K562 (cell line): Measurements from ENCODE around the gene GANAB. TPM values are rescaled to one million over a fixed set of nuclear protein-coding genes. Genes with fewer than 3 reads are reported as not detected.

Experiments
- AFF1 ChIP-seq, 2 experiments: fragments of 450-650 bp; IDR thresholded peaks; 2 replicates each; pipeline ENCODE4 v1.6.1; 2018; ENCODE audit warnings: mild to moderate bottlenecking in 2 of 2, low read depth in 1 of 2; ENCODE audit not compliant: partially characterized antibody in 2 of 2
- AFF4 ChIP-seq: sonication (generic); formaldehyde crosslinking; IDR thresholded peaks from 2 replicates; pipeline ENCODE4 v1.8.0; 2023; ENCODE audit warnings: mild to moderate bottlenecking, missing genetic modification reagents
- CEBPG ChIP-seq, 3 experiments: fragments of 200-800 bp in 1 of 3; sonication (Bioruptor generic) in 1 of 3; sonication (generic) in 1 of 3; formaldehyde crosslinking in 1 of 3; IDR thresholded peaks in 2 of 3; conservative IDR thresholded peaks in 1 of 3; 2 replicates each; pipeline versions ENCODE4 v1.6.1 to v1.8.0; 2016 to 2022; ENCODE audit warnings: missing compliant biosample characterization in 2 of 3, missing genetic modification characterization in 2 of 3, mild to moderate bottlenecking in 1 of 3, missing genetic modification reagents in 1 of 3
- CGGBP1 ChIP-seq: fragments of 250-450 bp; sonication (Bioruptor Pico); IDR thresholded peaks from 2 replicates; pipeline ENCODE4 v1.9.0; 2021; ENCODE audit warnings: mild to moderate bottlenecking
- JUND ChIP-seq, 2 experiments: IDR thresholded peaks; 2 replicates in 1 of 2; 3 replicates in 1 of 2; pipeline ENCODE4 v1.6.1; 2011; ENCODE audit warnings: borderline replicate concordance in 2 of 2, low read depth in 2 of 2, low read length in 2 of 2, improper control_type of control experiment in 1 of 2, missing biosample characterization in 1 of 2, missing genetic modification characterization in 1 of 2, missing genetic modification reagents in 1 of 2
- KLF6 ChIP-seq: fragments of 250-450 bp; sonication (Bioruptor Pico); IDR thresholded peaks from 2 replicates; pipeline ENCODE4 v1.4.0; 2020; ENCODE audit warnings: mild to moderate bottlenecking, moderate library complexity, borderline replicate concordance
- MAFG ChIP-seq: fragments of 450-650 bp; conservative IDR thresholded peaks from 2 replicates; pipeline ENCODE4 v1.6.1; 2016; ENCODE audit warnings: missing genetic modification characterization, missing compliant biosample characterization
- NCOA6 ChIP-seq: fragments of 450-650 bp; IDR thresholded peaks from 2 replicates; pipeline ENCODE4 v1.6.1; 2017; ENCODE audit warnings: mild to moderate bottlenecking
- NFE2 ChIP-seq: IDR thresholded peaks from 2 replicates; pipeline ENCODE4 v1.6.1; 2014; ENCODE audit warnings: antibody characterized with exemption, low read depth
- POLR2AphosphoS5 ChIP-seq: IDR thresholded peaks from 2 replicates; pipeline ENCODE4 v1.6.1; 2011; ENCODE audit warnings: mild to moderate bottlenecking, low read depth, low read length, moderate library complexity; ENCODE audit not compliant: control insufficient read depth, insufficient read depth
- SP1 ChIP-seq: sonication (generic); formaldehyde crosslinking; IDR thresholded peaks from 2 replicates; pipeline ENCODE4 v1.8.1; 2022; ENCODE audit warnings: mild to moderate bottlenecking, missing genetic modification reagents
- SRSF1 ChIP-seq: fragments of 200-400 bp; formaldehyde crosslinking; IDR thresholded peaks from 2 replicates; pipeline ENCODE4 v1.6.1; 2017; ENCODE audit warnings: mild to moderate bottlenecking, low read depth, low read length, moderate library complexity
- TFAP4 ChIP-seq: sonication (generic); formaldehyde crosslinking; IDR thresholded peaks from 2 replicates; pipeline ENCODE4 v1.8.0; 2022; ENCODE audit warnings: missing genetic modification reagents, mild to moderate bottlenecking, moderate library complexity, borderline replicate concordance
- U2AF1 ChIP-seq: fragments of 200-400 bp; formaldehyde crosslinking; optimal IDR thresholded peaks from 2 replicates; pipeline ENCODE3; 2017; ENCODE audit warnings: mild to moderate bottlenecking, low read depth, low read length, moderate library complexity
- ZBTB9 ChIP-seq: fragments of 450-650 bp; formaldehyde crosslinking; IDR thresholded peaks from 2 replicates; pipeline ENCODE4 v1.4.0; 2020; ENCODE audit warnings: mild to moderate bottlenecking, moderate library complexity
- ZNF436 ChIP-seq: fragments of 250-450, 450-650 bp; sonication (Bioruptor Pico); formaldehyde crosslinking; IDR thresholded peaks from 2 replicates; pipeline ENCODE4 v1.7.0; 2020; ENCODE audit warnings: mild to moderate bottlenecking
- polyA plus RNA-seq, 8 experiments: library from polyadenylated mRNA; depleted of rRNA in 4 of 8; stranded (reverse) in 5 of 8; unstranded in 3 of 8; fragments of >200 nt; fragmentation: Nextera tagmentation in 2 of 8; fragmentation: Illumina TruSeq in 1 of 8; extraction: Ambion mirVana in 2 of 8; extraction: Trizol in 1 of 8; gene quantifications; 2 replicates each; pipeline versions ENCODE4 v1.2.1 to v1.2.3, GENCODE V29; 2011 to 2014; ENCODE audit warnings: inconsistent platforms in 1 of 8, missing spikeins in 1 of 8
- total RNA-seq, 7 experiments: library from RNA; depleted of rRNA in 6 of 7; stranded (reverse); fragments of >200 nt in 6 of 7; fragmentation: Illumina TruSeq in 2 of 7; extraction: Trizol in 2 of 7; gene quantifications; 2 replicates each; pipeline versions ENCODE4 v1.2.1 to v1.2.3, GENCODE V29; 2011 to 2021; ENCODE audit warnings: low replicate concordance in 1 of 7

GANAB gene
- total and polyA plus RNA-seq, 9 of the 15 experiments (the other 6 are each of a cell fraction or from before 2014, with no cell fraction given) = 6.5 to 284 (median 161) TPM

GRCh38 chr11:62614275-62614674, 32.1 kb downstream of the GANAB start (continued):
- no peak for TF ChIP-seq AFF1 (IDR thresholded peaks at IDR 0.05; ENCODE audit: low read depth in 1 of 2, partially characterized antibody in 2 of 2)
- TF ChIP-seq ZNF436 (CRISPR knock-in tag) = no peak
- TF ChIP-seq CGGBP1 = no peak
- TF ChIP-seq MAFG = peak; percentile 59
- no peak for TF ChIP-seq SP1 (CRISPR knock-in tag)
- no peak for TF ChIP-seq NCOA6
- TF ChIP-seq KLF6 = no peak
- no peak for TF ChIP-seq AFF4 (CRISPR knock-in tag)
- TF ChIP-seq TFAP4 (CRISPR knock-in tag) = 0 out of 2 replicates have a peak, but pooled peaks have one; percentile 31
- TF ChIP-seq CEBPG (CRISPR knock-in tag; IDR thresholded peaks at IDR 0.05) = no peak
- no peak for TF ChIP-seq CEBPG (tag; conservative IDR thresholded peaks at IDR 0.05 in 1 of 2, IDR thresholded peaks at IDR 0.05 in 1 of 2)
- no peak for TF ChIP-seq ZBTB9 (CRISPR knock-in tag)
- peak; percentile 40; the same call in 1 of the 2 replicates for TF ChIP-seq JUND (IDR thresholded peaks at IDR 0.05; ENCODE audit: borderline replicate concordance, low read depth, low read length)
- TF ChIP-seq JUND (tag; IDR thresholded peaks at IDR 0.05; ENCODE audit: borderline replicate concordance, low read depth, low read length) = peak; percentile 43; the same call in 1 of the 3 replicates
- 0 out of 2 replicates have a peak, but pooled peaks have one; percentile 23 for TF ChIP-seq POLR2AphosphoS5
- TF ChIP-seq SRSF1 = no peak
- TF ChIP-seq NFE2 = peak; percentile 89
- TF ChIP-seq U2AF1 = no peak
